ENCODE data around the gene SLC35A3. TPM values are rescaled to one million over a fixed set of nuclear protein-coding genes. Genes with fewer than 3 reads are reported as not detected.

Gene SLC35A3
- total and polyA plus RNA-seq, 2 of the 4 experiments (the other 2 are of a cell fraction), result 9.6 to 13.6 TPM

DNA sequence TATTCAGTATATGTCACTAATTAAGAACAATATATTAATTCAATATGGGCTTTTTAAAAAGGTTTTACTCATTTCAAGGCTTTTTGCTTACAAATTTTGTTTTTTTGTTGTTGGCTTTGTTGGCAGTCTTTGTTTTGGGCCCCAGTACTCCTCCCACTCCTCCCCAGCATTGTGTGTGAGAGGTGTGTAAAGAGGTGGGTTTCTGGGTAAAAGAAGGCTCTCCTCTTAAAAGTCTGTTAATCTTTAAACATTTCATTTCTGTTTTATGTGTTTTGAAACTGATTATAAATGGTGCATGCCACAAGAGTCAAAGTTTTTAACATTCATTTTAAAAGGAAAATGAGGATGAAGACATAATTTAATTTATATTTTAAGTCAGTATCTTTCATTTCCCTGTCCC, 83.3 kb downstream of the SLC35A3 start:
- H2BK5ac ChIP-seq (ENCODE audit: low read depth, low read length, poor library complexity, severe bottlenecking), result no peak overlapping the region
- H3K9ac ChIP-seq (ENCODE audit: low read depth, low read length), result no peak overlapping the region
- H3K4me2 ChIP-seq (ENCODE audit: low read depth, low read length), result no peak overlapping the region
- H3K4me1 ChIP-seq (ENCODE audit: control insufficient read depth, insufficient read depth, low read length), result peaks cover 2% of the 10 kb centered on the region; the same call in 1 of the 2 replicates
- H3K4ac ChIP-seq (ENCODE audit: low read depth, low read length), result no peak overlapping the region
- ATAC-seq (ENCODE audit: low read depth) (no peak), DNase-seq (no peak)
- POLR2A ChIA-PET (ENCODE audit: unreplicated experiment), result no interaction called here
- H2BK20ac ChIP-seq (ENCODE audit: low read depth, low read length), result no peak overlapping the region
- no peak overlapping the region for H2BK15ac ChIP-seq (ENCODE audit: low read depth, low read length)
- no peak overlapping the region for H3K4me3 ChIP-seq (ENCODE audit: insufficient read depth, low read depth, low read length)
- peaks cover 4% of the 10 kb centered on the region; the same call in 1 of the 2 replicates for H3K9me1 ChIP-seq (ENCODE audit: insufficient read depth, low read length)
- dilution Hi-C loops (cut with HindIII; ENCODE audit: low sequenced_read_pairs, unreplicated experiment), result no loop called here
- H3K36me3 ChIP-seq (ENCODE audit: control insufficient read depth, insufficient read depth, low read length), result peaks cover 4% of the 10 kb centered on the region; the same call in 1 of the 2 replicates
- no peak overlapping the region for H4K8ac ChIP-seq (ENCODE audit: low read depth in 2 of 2, low read length in 2 of 2)
- no peaks in the 10 kb centered on the region for H3K27me3 ChIP-seq (ENCODE audit: control insufficient read depth, insufficient read depth, low read length)
- CTCF ChIA-PET, result no interaction called here
- intact Hi-C loops (cut with micrococcal nuclease), result no loop called here
- BruUV-seq (replicated peaks), result no TSS peak
- H4K91ac ChIP-seq (ENCODE audit: insufficient read depth, low read depth, low read length), result no peak overlapping the region
- H4K20me1 ChIP-seq (ENCODE audit: insufficient read depth, low read length), result peaks cover 15% of the 10 kb centered on the region; the same call in 1 of the 2 replicates
- no peak overlapping the region for H3K18ac ChIP-seq (ENCODE audit: low read depth, low read length)
- no peak overlapping the region for H2BK120ac ChIP-seq (ENCODE audit: low read depth, low read length)
- in situ Hi-C loops (cut with MboI; ENCODE audit: low sequenced_read_pairs), result no loop called here
- no peak overlapping the region for H2AK5ac ChIP-seq (ENCODE audit: low read depth, low read length)
- no peak overlapping the region for H2AK9ac ChIP-seq (replicated peaks; ENCODE audit: low read depth, low read length, poor library complexity)
- no peaks in the 10 kb centered on the region for H3K9me3 ChIP-seq (ENCODE audit: control insufficient read depth, insufficient read depth, low read length)
- H3K56ac ChIP-seq (ENCODE audit: extremely low read depth, insufficient read depth, low read length), result no peak overlapping the region
- no peak overlapping the region for H4K5ac ChIP-seq (ENCODE audit: low read depth, low read length)
- no peak for TF ChIP-seq CEBPB (IDR thresholded peaks at IDR 0.05; ENCODE audit: low read depth, low read length)
- TF ChIP-seq CHD1 (IDR thresholded peaks at IDR 0.05; ENCODE audit: low read depth, low read length), result no peak
- H3K23ac ChIP-seq (ENCODE audit: low read depth, low read length), result no peak overlapping the region
- no peak overlapping the region for H3K27ac ChIP-seq (ENCODE audit: insufficient read depth, low read length)
- no peak overlapping the region for H2AFZ ChIP-seq (replicated peaks; ENCODE audit: low read length, poor library complexity)
- peaks cover 11 to 45% of the 10 kb centered on the region in 2 experiments; a peak in 3 of 4 replicates for H3K79me1 ChIP-seq (ENCODE audit: low read depth in 1 of 2, low read length in 2 of 2)
- H3K14ac ChIP-seq (replicated peaks; ENCODE audit: low read depth, low read length), result no peak overlapping the region
